B cell (primary cell): ENCODE results near the gene FSHR. TPM values are rescaled to one million over a fixed set of nuclear protein-coding genes. Genes with fewer than 3 reads are reported as not detected.

Source experiments
- ATAC-seq: fragments of 200-7000 bp; cut with Tn5 transposase; one replicate; pipeline ENCODE4 v1.10.0; 2021; ENCODE audit warnings: low read depth, mild to moderate bottlenecking, moderate number of reproducible peaks, moderate library complexity
- CTCF ChIA-PET: fragments of 350-600 bp; sonication (Branson Sonifier 250); formaldehyde crosslinking; loops from one replicate; lab custom pipeline; 2021; ENCODE audit warnings: antibody characterized with exemption, inconsistent platforms; lab: Charles Lee
- POLR2A ChIA-PET: fragments of 350-600 bp; sonication (Branson Sonifier 250); formaldehyde crosslinking; loops from one replicate; lab custom pipeline; 2021; ENCODE audit warnings: antibody characterized with exemption; lab: Charles Lee
- DNase-seq: peaks from one replicate; pipeline ENCODE4 v3.0.0; 2013
- H2AFZ ChIP-seq: 2 replicates; pipeline ENCODE4 v1.6.1; 2012; ENCODE audit warnings: mild to moderate bottlenecking, low read depth, low read length; ENCODE audit not compliant: insufficient read depth, poor library complexity, severe bottlenecking
- H3K27ac ChIP-seq, 2 donors: 1 replicate in 1 of 2; 2 replicates in 1 of 2; pipeline ENCODE4 v1.5.1; 2012 to 2013; ENCODE audit warnings: low read length in 2 of 2, mild to moderate bottlenecking in 2 of 2, moderate library complexity in 1 of 2
- H3K27me3 ChIP-seq, 4 experiments: fragments of 200-600 bp in 1 of 4; sonication (generic) in 1 of 4; replicated peaks in 1 of 4; 1 replicate in 2 of 4; 2 replicates in 2 of 4; pipeline versions ENCODE4 v1.6.1 to v1.7.0; 2013 to 2016; ENCODE audit warnings: low read length in 3 of 4, mild to moderate bottlenecking in 2 of 4, mixed read lengths in 1 of 4, moderate library complexity in 1 of 4; ENCODE audit not compliant: insufficient read depth in 4 of 4, control insufficient read depth in 3 of 4; ENCODE audit errors: control extremely low read depth in 1 of 4
- H3K36me3 ChIP-seq, 2 experiments: replicated peaks in 1 of 2; 1 replicate in 1 of 2; 2 replicates in 1 of 2; pipeline versions ENCODE4 v1.6.1 to v1.7.1; 2013; ENCODE audit warnings: low read length in 1 of 2; ENCODE audit not compliant: insufficient read depth in 2 of 2, control insufficient read depth in 1 of 2; ENCODE audit errors: control extremely low read depth in 1 of 2, extremely low read depth in 1 of 2
- H3K4me1 ChIP-seq, 2 donors: fragments of 200-600 bp in 1 of 2; sonication (generic) in 1 of 2; 1 replicate in 1 of 2; 2 replicates in 1 of 2; pipeline versions ENCODE4 v1.5.1 to v1.6.1; 2013 to 2017; ENCODE audit warnings: low read length in 2 of 2; ENCODE audit not compliant: control insufficient read depth in 2 of 2, insufficient read depth in 2 of 2
- H3K4me2 ChIP-seq: replicated peaks from 2 replicates; pipeline ENCODE3; 2012; ENCODE audit warnings: mild to moderate bottlenecking, low read depth, low read length; ENCODE audit not compliant: poor library complexity, severe bottlenecking
- H3K4me3 ChIP-seq, 5 experiments: fragments of 200-600 bp in 1 of 5; sonication (generic) in 1 of 5; 1 replicate in 3 of 5; 2 replicates in 2 of 5; pipeline versions ENCODE4 v1.5.1 to v1.7.0; 2011 to 2016; ENCODE audit warnings: low read length in 4 of 5, mild to moderate bottlenecking in 4 of 5, low read depth in 2 of 5, control low read depth in 1 of 5, moderate library complexity in 1 of 5; ENCODE audit not compliant: insufficient read depth in 1 of 5; ENCODE audit errors: control extremely low read depth in 1 of 5, extremely low read depth in 1 of 5
- H3K79me2 ChIP-seq: fragments of 200-600 bp; sonication (generic); one replicate; pipeline ENCODE4 v1.6.0; 2016; ENCODE audit warnings: low read length; ENCODE audit not compliant: control insufficient read depth, insufficient read depth
- H3K9ac ChIP-seq: fragments of 200-600 bp; sonication (generic); 2 replicates; pipeline ENCODE4 v1.6.1; 2017; ENCODE audit warnings: mild to moderate bottlenecking, low read length, moderate library complexity
- H3K9me3 ChIP-seq, 3 donors: one replicate each; pipeline versions ENCODE4 v1.6.1 to v1.7.1; 2013; ENCODE audit warnings: low read length in 2 of 3; ENCODE audit not compliant: control insufficient read depth in 2 of 3, insufficient read depth in 1 of 3; ENCODE audit errors: control extremely low read depth in 1 of 3
- H4K20me1 ChIP-seq: 2 replicates; pipeline ENCODE4 v1.6.0; 2012; ENCODE audit warnings: mild to moderate bottlenecking, low read length; ENCODE audit not compliant: insufficient read depth, control insufficient read depth, poor library complexity, severe bottlenecking
- H3K27ac Mint-ChIP-seq: one replicate; pipeline ENCODE4 v1.8.0; 2021; ENCODE audit warnings: mixed read lengths
- H3K27me3 Mint-ChIP-seq: one replicate; pipeline ENCODE4 v1.8.0; 2021; ENCODE audit warnings: mixed read lengths
- H3K4me1 Mint-ChIP-seq: one replicate; pipeline ENCODE4 v1.8.0; 2021; ENCODE audit warnings: mixed read lengths
- H3K4me3 Mint-ChIP-seq: one replicate; pipeline ENCODE4 v1.8.0; 2021; ENCODE audit warnings: mixed read lengths
- H3K9me3 Mint-ChIP-seq: one replicate; pipeline ENCODE4 v1.8.0; 2022; ENCODE audit warnings: mixed read lengths; ENCODE audit not compliant: insufficient read depth
- CTCF ChIP-seq: fragments of 200-600 bp; IDR thresholded peaks from one replicate; pipeline ENCODE4 v1.8.0; 2022; ENCODE audit warnings: antibody characterized with exemption, mild to moderate bottlenecking
- EZH2 ChIP-seq: IDR thresholded peaks from 2 replicates; pipeline ENCODE4 v1.6.1; 2012; ENCODE audit warnings: borderline replicate concordance, low read depth, mild to moderate bottlenecking, moderate library complexity, low read length; ENCODE audit not compliant: insufficient read depth, poor library complexity, severe bottlenecking
- WGBS: methylation state at CpG from one replicate; pipeline ENCODE4 v1.1.5; 2013; ENCODE audit warnings: missing lambda C conversion rate; ENCODE audit not compliant: insufficient coverage; 5-methylcytosine and 5-hydroxymethylcytosine counted together
- intact Hi-C: fragments of 100-400 bp; cut with micrococcal nuclease; formaldehyde crosslinking; loops from one replicate; pipeline ENCODE4 v1.10.0; 2022
- polyA plus RNA-seq: library from polyadenylated mRNA; depleted of rRNA; stranded (reverse); fragments of >200 nt; gene quantifications from 2 replicates; pipeline ENCODE4 v1.2.3, GENCODE V29; 2012
- total RNA-seq, 2 donors: library from RNA; stranded (reverse); fragments of 120-200 nt in 1 of 2; gene quantifications; 1 replicate in 1 of 2; 2 replicates in 1 of 2; pipeline versions ENCODE4 v1.2.3 to v1.2.4, GENCODE V29; 2013 to 2022

The FSHR gene
- total and polyA plus RNA-seq, 2 donors (not counting 1 experiment from before 2014, with no cell fraction given), result not detected

DNA sequence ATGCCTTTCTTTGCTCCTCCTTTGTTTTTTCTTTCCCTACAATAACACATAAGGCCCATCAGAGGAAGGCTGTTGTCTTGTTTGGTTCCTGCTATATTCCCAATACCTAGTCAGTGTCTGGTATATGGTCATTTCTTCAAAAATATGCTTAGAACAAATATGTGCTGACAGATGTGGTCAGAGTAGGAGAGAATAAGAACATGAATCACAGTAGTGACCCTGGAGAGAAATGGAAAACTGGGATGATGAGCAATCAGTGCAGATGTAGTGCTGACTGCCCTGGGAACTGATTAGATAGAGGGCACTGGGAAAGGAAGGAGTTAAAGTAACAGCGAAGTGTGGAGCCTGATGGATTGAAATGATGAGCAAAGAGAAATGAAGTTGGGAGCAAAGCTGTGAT is 209.4 kb downstream of the FSHR start:
- no peak overlapping the region for H3K4me3 ChIP-seq
- Mint-ChIP-seq H3K27me3 (no peaks in the 10 kb centered on the region), H3K27ac (no peak overlapping the region), H3K4me1 (peaks cover 2% of the 10 kb centered on the region), H3K9me3 (no peaks in the 10 kb centered on the region), H3K4me3 (no peak overlapping the region)
- no peaks in the 10 kb centered on the region for H3K4me1 ChIP-seq
- H4K20me1 ChIP-seq, result no peaks in the 10 kb centered on the region
- intact Hi-C loops, result loop anchor here (5.0 kb wide), 1 partner anchor 547 kb away; no protein-coding TSS in a partner anchor
- no peak overlapping the region for H3K9ac ChIP-seq
- CTCF ChIA-PET, result interaction anchor here (0.7 to 4.5 kb wide), 5 partner anchors 8 to 1547 kb away, joined by 3 to 21 read pairs (median 9); no protein-coding TSS in a partner anchor
- DNase-seq, result no peak
- POLR2A ChIA-PET, result no interaction called here
- H3K36me3 ChIP-seq, result no peaks in the 10 kb centered on the region
- H3K79me2 ChIP-seq, result no peaks in the 10 kb centered on the region
- TF ChIP-seq CTCF (no peak), EZH2 (no peak)
- no peaks in the 10 kb centered on the region for H3K9me3 ChIP-seq
- H3K27me3 ChIP-seq, result no peaks in the 10 kb centered on the region
- WGBS, result 92% methylated on average over 1 of the region's 1 CpG
- no peak for ATAC-seq
- H2AFZ ChIP-seq, result no peak overlapping the region
- no peak overlapping the region for H3K27ac ChIP-seq
- H3K4me2 ChIP-seq, result no peak overlapping the region

GRCh38 chr2:48943436-48943835 is 210.9 kb downstream of the FSHR start:
- H3K27ac Mint-ChIP-seq, result no peak overlapping the region
- intact Hi-C loops, result no loop called here
- Histone ChIP-seq H3K79me2 (no peaks in the 10 kb centered on the region), H2AFZ (no peak overlapping the region), H3K4me1 (no peaks in the 10 kb centered on the region), H3K9me3 (no peaks in the 10 kb centered on the region), H3K27me3 (no peaks in the 10 kb centered on the region), H3K4me2 (no peak overlapping the region), H4K20me1 (no peaks in the 10 kb centered on the region), H3K27ac (no peak overlapping the region), H3K36me3 (no peaks in the 10 kb centered on the region), H3K4me3 (no peak overlapping the region), H3K9ac (no peak overlapping the region)
- DNase-seq (no peak), ATAC-seq (no peak)
- WGBS, result 71% methylated on average over 1 of the region's 3 CpGs
- TF ChIP-seq CTCF (no peak), EZH2 (no peak)
- no peak overlapping the region for H3K4me3 Mint-ChIP-seq
- peaks cover 2% of the 10 kb centered on the region for H3K4me1 Mint-ChIP-seq
- H3K9me3 Mint-ChIP-seq, result no peaks in the 10 kb centered on the region
- H3K27me3 Mint-ChIP-seq, result peaks cover 2% of the 10 kb centered on the region
- CTCF ChIA-PET, result interaction anchor here (1.2 to 4.5 kb wide), 2 partner anchors 1459 to 1549 kb away, joined by 4 to 21 read pairs; no protein-coding TSS in a partner anchor
- POLR2A ChIA-PET, result no interaction called here
